ENCODE measurements around the gene LRP1.

GRCh38 chr12:57202321-57202720 lies 74.0 kb downstream of the LRP1 start:
- no peak for TF ChIP-seq FOXA1 (IDR thresholded peaks at IDR 0.05)
- TF ChIP-seq, protein P1, sequence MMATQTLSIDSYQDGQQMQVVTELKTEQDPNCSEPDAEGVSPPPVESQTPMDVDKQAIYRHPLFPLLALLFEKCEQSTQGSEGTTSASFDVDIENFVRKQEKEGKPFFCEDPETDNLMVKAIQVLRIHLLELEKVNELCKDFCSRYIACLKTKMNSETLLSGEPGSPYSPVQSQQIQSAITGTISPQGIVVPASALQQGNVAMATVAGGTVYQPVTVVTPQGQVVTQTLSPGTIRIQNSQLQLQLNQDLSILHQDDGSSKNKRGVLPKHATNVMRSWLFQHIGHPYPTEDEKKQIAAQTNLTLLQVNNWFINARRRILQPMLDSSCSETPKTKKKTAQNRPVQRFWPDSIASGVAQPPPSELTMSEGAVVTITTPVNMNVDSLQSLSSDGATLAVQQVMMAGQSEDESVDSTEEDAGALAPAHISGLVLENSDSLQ (IDR thresholded peaks at IDR 0.05) = no peak
- TF ChIP-seq SUZ12 (IDR thresholded peaks at IDR 0.05) = no peak
- no peak for TF ChIP-seq ZNF384 (IDR thresholded peaks at IDR 0.05)
- TF ChIP-seq SP1 (IDR thresholded peaks at IDR 0.05) = no peak
- TF ChIP-seq TARDBP (IDR thresholded peaks at IDR 0.05) = no peak
- TF ChIP-seq L3MBTL2 (conservative IDR thresholded peaks at IDR 0.05) = no peak
- TF ChIP-seq FOXM1 (IDR thresholded peaks at IDR 0.05; ENCODE audit: borderline replicate concordance) = no peak
- no peak for TF ChIP-seq ARNT (IDR thresholded peaks at IDR 0.05)
- no peak for TF ChIP-seq NFRKB (IDR thresholded peaks at IDR 0.05)
- TF ChIP-seq BHLHE40 (IDR thresholded peaks at IDR 0.05; ENCODE audit: borderline replicate concordance) = no peak
- no peak for TF ChIP-seq ELF4 (IDR thresholded peaks at IDR 0.05)
- TF ChIP-seq CTBP1 (IDR thresholded peaks at IDR 0.05; ENCODE audit: borderline replicate concordance) = no peak
- no peak for TF ChIP-seq LEF1 (IDR thresholded peaks at IDR 0.05; ENCODE audit: borderline replicate concordance)

Measured in HEK293T (cell line).